ENCODE measurements around the gene VPREB3. TPM values are rescaled to one million over a fixed set of nuclear protein-coding genes. Genes with fewer than 3 reads are reported as not detected.

The VPREB3 gene
- total RNA-seq, 1 donor from 2014 or later: not detected

GRCh38 chr22:23709107-23709506 is 45.1 kb downstream of the VPREB3 start:
- Mint-ChIP-seq H3K4me3 (no peak overlapping the region), H3K4me1 (ENCODE audit: low read depth) (peaks cover 74% of the 10 kb centered on the region), H3K27ac (peak overlapping the region; percentile 66), H3K36me3 (ENCODE audit: low read depth) (peaks cover 75% of the 10 kb centered on the region), H3K9me3 (no peaks in the 10 kb centered on the region), H3K27me3 (ENCODE audit: insufficient read depth) (no peaks in the 10 kb centered on the region)
- no peak for DNase-seq (ENCODE audit: low spot score)
- intact Hi-C loops (cut with micrococcal nuclease): loop anchor here (2.0 kb wide), 1 partner anchor 130 kb away; the partner anchor contains the start of gene DERL3

- Mint-ChIP-seq H3K4me1 (ENCODE audit: low read depth) (peaks cover 75% of the 10 kb centered on the region), H3K27me3 (ENCODE audit: insufficient read depth) (no peaks in the 10 kb centered on the region), H3K36me3 (ENCODE audit: low read depth) (peaks cover 75% of the 10 kb centered on the region), H3K9me3 (no peaks in the 10 kb centered on the region), H3K27ac (peak overlapping the region; percentile 37), H3K4me3 (no peak overlapping the region)
- DNase-seq (ENCODE audit: low spot score): no peak
- intact Hi-C loops (cut with micrococcal nuclease): loop anchor here (1.0 to 2.0 kb wide), 2 partner anchors 9 to 131 kb away; partner anchors contain the start of gene DERL3
Observed at GRCh38 chr22:23708270-23708669, 46.0 kb downstream of the VPREB3 start.

DNA sequence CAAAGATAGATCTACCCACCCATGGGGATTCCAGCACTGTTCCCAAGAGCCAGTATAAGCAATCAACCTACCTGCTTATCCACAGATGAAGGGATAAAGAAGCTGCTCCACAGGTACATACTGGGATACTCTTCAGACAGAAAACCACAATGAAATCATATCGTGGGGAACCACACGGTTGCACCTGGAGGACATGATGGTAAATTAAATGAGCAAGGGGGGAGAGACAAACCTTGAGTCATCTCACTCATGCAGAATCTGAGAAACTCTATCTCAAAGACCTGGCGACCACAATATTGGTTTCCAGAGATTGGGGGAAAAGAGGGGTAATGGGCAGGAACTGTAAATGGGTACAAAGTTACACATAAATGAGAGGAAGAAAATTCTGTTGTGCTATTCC is 48.9 kb downstream of the VPREB3 start:
- intact Hi-C loops (cut with micrococcal nuclease): loop anchor here (1.0 kb wide), 2 partner anchors 9 to 489 kb away; no protein-coding TSS in a partner anchor
- Mint-ChIP-seq H3K4me3 (peak overlapping the region; percentile 5), H3K27me3 (ENCODE audit: insufficient read depth) (no peaks in the 10 kb centered on the region), H3K36me3 (ENCODE audit: low read depth) (peaks cover 84% of the 10 kb centered on the region), H3K4me1 (ENCODE audit: low read depth) (peaks cover 91% of the 10 kb centered on the region), H3K27ac (peak overlapping the region; percentile 79), H3K9me3 (no peaks in the 10 kb centered on the region)
- peak; percentile 33 for DNase-seq (ENCODE audit: low spot score)

DNA sequence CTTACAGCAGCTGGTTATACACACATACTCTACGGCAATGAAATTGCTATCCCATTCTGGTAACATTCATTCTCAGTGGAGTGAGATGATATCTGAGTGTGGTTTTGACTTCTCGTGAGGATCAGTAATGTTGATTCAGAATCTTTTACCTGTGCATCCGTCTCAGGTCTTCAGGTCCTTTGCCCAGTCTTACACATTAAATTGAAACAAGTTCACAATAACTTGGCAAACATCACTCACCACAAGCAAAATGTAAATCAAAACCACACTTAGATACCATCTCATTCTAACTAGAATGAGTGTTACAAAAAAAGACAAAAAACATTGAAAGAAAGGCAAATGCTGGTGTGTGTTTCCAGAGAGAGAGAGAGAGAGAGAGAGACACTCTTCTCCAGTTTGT is 49.4 kb downstream of the VPREB3 start:
- H3K9me3 Mint-ChIP-seq: no peaks in the 10 kb centered on the region
- peak overlapping the region; percentile 5 for H3K4me3 Mint-ChIP-seq
- intact Hi-C loops (cut with micrococcal nuclease): loop anchor here (1.0 kb wide), 2 partner anchors 9 to 489 kb away; no protein-coding TSS in a partner anchor
- DNase-seq (ENCODE audit: low spot score): no peak
- peaks cover 83% of the 10 kb centered on the region for H3K36me3 Mint-ChIP-seq (ENCODE audit: low read depth)
- no peaks in the 10 kb centered on the region for H3K27me3 Mint-ChIP-seq (ENCODE audit: insufficient read depth)
- H3K27ac Mint-ChIP-seq: peak overlapping the region; percentile 79
- peaks cover 91% of the 10 kb centered on the region for H3K4me1 Mint-ChIP-seq (ENCODE audit: low read depth)

DNA sequence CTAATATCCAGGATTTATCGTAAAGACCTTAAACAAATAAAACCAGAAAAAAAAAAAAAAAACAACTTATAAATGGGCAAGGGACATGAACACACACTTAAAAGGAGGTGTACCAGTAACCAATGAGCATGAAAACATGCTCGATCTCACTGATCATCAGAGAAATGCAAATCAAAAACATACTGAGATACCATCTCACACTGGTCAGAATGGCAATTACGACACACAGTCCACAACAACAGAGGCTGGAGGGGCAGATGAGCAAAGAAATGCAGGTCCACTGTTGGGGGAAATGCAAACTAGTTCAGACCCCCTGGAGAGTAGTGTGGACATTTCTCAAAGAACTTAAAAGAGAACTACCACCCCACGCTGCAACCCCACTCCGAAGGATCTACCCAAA is 50.2 kb downstream of the VPREB3 start:
- intact Hi-C loops (cut with micrococcal nuclease): no loop called here
- peak overlapping the region; percentile 24 for H3K27ac Mint-ChIP-seq
- no peaks in the 10 kb centered on the region for H3K9me3 Mint-ChIP-seq
- peaks cover 88% of the 10 kb centered on the region for H3K4me1 Mint-ChIP-seq (ENCODE audit: low read depth)
- no peaks in the 10 kb centered on the region for H3K27me3 Mint-ChIP-seq (ENCODE audit: insufficient read depth)
- peaks cover 81% of the 10 kb centered on the region for H3K36me3 Mint-ChIP-seq (ENCODE audit: low read depth)
- peak overlapping the region; percentile 2 for H3K4me3 Mint-ChIP-seq
- DNase-seq (ENCODE audit: low spot score): no peak

Other genes starting within 250 kb of the VPREB3 start
- not detected in 2 replicates for gene IGLL1, start 174.1 kb downstream of the VPREB3 start, total RNA-seq
- gene DRICH1, start 122.1 kb downstream of the VPREB3 start, total RNA-seq: 0.34 and 0.65 TPM in 2 replicates
- gene RGL4, start 63.4 kb downstream of the VPREB3 start, total RNA-seq: 9.3 and 11.7 TPM in 2 replicates
- gene ZNF70, start 3.3 kb downstream of the VPREB3 start, total RNA-seq: 2.1 and 2.2 TPM in 2 replicates
- gene C22orf15, start 8.6 kb upstream of the VPREB3 start, total RNA-seq: 0.29 and 0.49 TPM in 2 replicates
- 89.1 and 96.4 TPM in 2 replicates for gene CHCHD10, start 13.5 kb upstream of the VPREB3 start, total RNA-seq
- 0.34 and 0.69 TPM in 2 replicates for gene MMP11, start 18.4 kb upstream of the VPREB3 start, total RNA-seq
- gene SMARCB1, start 32.5 kb upstream of the VPREB3 start, total RNA-seq: 92.4 and 99.8 TPM in 2 replicates
- 13.8 and 18.8 TPM in 2 replicates for gene DERL3, start 84.6 kb upstream of the VPREB3 start, total RNA-seq
- gene SLC2A11, start 103.5 kb upstream of the VPREB3 start, total RNA-seq: 8.3 and 8.4 TPM in 2 replicates
- gene MIF, start 140.0 kb upstream of the VPREB3 start, total RNA-seq: 1,136 and 1,212 TPM in 2 replicates
- gene GSTT2B, start 206.8 kb upstream of the VPREB3 start, total RNA-seq: 0.65 and 0.91 TPM in 2 replicates
- gene DDTL, start 212.5 kb upstream of the VPREB3 start, total RNA-seq: 4.0 and 4.7 TPM in 2 replicates
- gene DDT, start 220.0 kb upstream of the VPREB3 start, total RNA-seq: 94.7 and 115 TPM in 2 replicates
- not detected in 2 replicates for gene GSTT2, start 225.7 kb upstream of the VPREB3 start, total RNA-seq